Measurements from ENCODE around the gene SDE2. TPM values are rescaled to one million over a fixed set of nuclear protein-coding genes. Genes with fewer than 3 reads are reported as not detected.

The SDE2 gene
- total and polyA plus RNA-seq, 2 of the 8 experiments (the other 6 are each of a cell fraction or from before 2014, with no cell fraction given): 8.5 to 16.7 TPM

GRCh38 chr1:225954753-225955152 is 44.4 kb downstream of the SDE2 start:
- Histone ChIP-seq H4K91ac (replicated peaks; ENCODE audit: insufficient read length, low read length) (no peak overlapping the region), H3K56ac (replicated peaks; ENCODE audit: insufficient read length, low read depth, low read length) (no peak overlapping the region), H2AFZ (ENCODE audit: low read length) (no peak overlapping the region), H2BK20ac (ENCODE audit: low read length) (no peak overlapping the region), H3K79me2 (ENCODE audit: control insufficient read depth in 1 of 2, insufficient read depth in 2 of 2, low read length in 2 of 2) (no peaks in the 10 kb centered on the region), H3K14ac (ENCODE audit: insufficient read length) (no peak overlapping the region), H4K20me1 (replicated peaks in 1 of 2; ENCODE audit: control insufficient read depth in 1 of 2, insufficient read depth in 2 of 2, low read length in 2 of 2) (no peaks in the 10 kb centered on the region), H2AK5ac (ENCODE audit: low read depth, low read length) (no peak overlapping the region), H3K4me3 (ENCODE audit: extremely low read depth in 1 of 4, insufficient read depth in 2 of 4, low read depth in 3 of 4, low read length in 4 of 4) (no peak overlapping the region), H3K9me3 (ENCODE audit: insufficient read depth in 2 of 2, low read depth in 1 of 2, low read length in 1 of 2) (no peaks in the 10 kb centered on the region), H3K36me3 (ENCODE audit: control insufficient read depth in 2 of 4, insufficient read depth in 4 of 4, low read length in 3 of 4) (no peaks in the 10 kb centered on the region), H3K79me1 (ENCODE audit: low read depth, low read length) (no peaks in the 10 kb centered on the region), H3K27me3 (replicated peaks in 1 of 4; ENCODE audit: control insufficient read depth in 3 of 4, extremely low read depth in 1 of 4, insufficient read depth in 3 of 4, low read length in 3 of 4) (peaks cover 0 to 3% (median 3%) of the 10 kb centered on the region in 4 experiments; a peak in 3 of 7 replicates), H2BK120ac (replicated peaks; ENCODE audit: low read depth, low read length) (no peak overlapping the region), H3K4me2 (ENCODE audit: insufficient read depth in 1 of 2, low read depth in 2 of 2, low read length in 2 of 2) (no peak overlapping the region), H4K5ac (ENCODE audit: insufficient read length, low read depth, low read length) (no peak overlapping the region), H3K4me1 (replicated peaks in 1 of 4; ENCODE audit: control insufficient read depth in 3 of 4, insufficient read depth in 4 of 4, low read length in 3 of 4) (peaks cover 0 to 6% (median 3%) of the 10 kb centered on the region in 4 experiments; a peak in 6 of 7 replicates), H3K9ac (replicated peaks in 1 of 4; ENCODE audit: extremely low read depth in 1 of 4, low read depth in 3 of 4, low read length in 3 of 4) (no peak overlapping the region), H3K18ac (ENCODE audit: extremely low read depth, low read length) (no peak overlapping the region), H2BK15ac (ENCODE audit: low read length) (no peak overlapping the region), H3K23ac (ENCODE audit: insufficient read length) (no peak overlapping the region), H3K23me2 (ENCODE audit: low read depth, low read length) (no peaks in the 10 kb centered on the region), H4K8ac (ENCODE audit: extremely low read depth, insufficient read depth, low read length) (no peak overlapping the region), H2BK5ac (ENCODE audit: low read depth, low read length) (no peak overlapping the region), H2BK12ac (ENCODE audit: low read depth, low read length) (no peak overlapping the region), H3K4ac (replicated peaks; ENCODE audit: insufficient read length, low read depth, low read length) (no peak overlapping the region), H3K27ac (ENCODE audit: low read depth, low read length) (no peak overlapping the region)
- DNase-seq (ENCODE audit: low read depth in 1 of 2, low spot score in 2 of 2) (no peak), FAIRE-seq (no peak)
- WGBS, 2 experiments (ENCODE audit: extremely low coverage in 1 of 2, insufficient coverage in 1 of 2, insufficient read length in 1 of 2, insufficient replicate concordance in 2 of 2, low coverage in 1 of 2, low lambda C conversion rate in 2 of 2, missing lambda C conversion rate in 1 of 2): 100% methylated on average over 1 of the region's 1 CpG; no CpG with 5 or more reads in 1 of the 2 experiments
- POLR2A ChIA-PET (ENCODE audit: partially characterized antibody): interaction anchor here (1.6 kb wide), 1 partner anchor 18 kb away, joined by 4 read pairs; no protein-coding TSS in a partner anchor
- CTCF ChIA-PET (ENCODE audit: partially characterized antibody): interaction anchor here (0.7 to 1.6 kb wide), 5 partner anchors 8 to 109 kb away, joined by 4 to 6 read pairs (median 4); no protein-coding TSS in a partner anchor
- no peak for TF ChIP-seq NRF1 (IDR thresholded peaks at IDR 0.05; ENCODE audit: low read depth, low read length)
- no peak for TF ChIP-seq TBP (IDR thresholded peaks at IDR 0.05; ENCODE audit: low read depth, low read length)
- no peak for TF ChIP-seq HDAC6 (IDR thresholded peaks at IDR 0.05; ENCODE audit: low read depth, low read length)
- no peak for TF ChIP-seq JUND (IDR thresholded peaks at IDR 0.05; ENCODE audit: low read length)
- TF ChIP-seq, protein P1, sequence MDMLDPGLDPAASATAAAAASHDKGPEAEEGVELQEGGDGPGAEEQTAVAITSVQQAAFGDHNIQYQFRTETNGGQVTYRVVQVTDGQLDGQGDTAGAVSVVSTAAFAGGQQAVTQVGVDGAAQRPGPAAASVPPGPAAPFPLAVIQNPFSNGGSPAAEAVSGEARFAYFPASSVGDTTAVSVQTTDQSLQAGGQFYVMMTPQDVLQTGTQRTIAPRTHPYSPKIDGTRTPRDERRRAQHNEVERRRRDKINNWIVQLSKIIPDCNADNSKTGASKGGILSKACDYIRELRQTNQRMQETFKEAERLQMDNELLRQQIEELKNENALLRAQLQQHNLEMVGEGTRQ (IDR thresholded peaks at IDR 0.05; ENCODE audit: low read length): no peak
- TF ChIP-seq KDM1A (IDR thresholded peaks at IDR 0.05; ENCODE audit: borderline replicate concordance, low read length): no peak
- TF ChIP-seq JUN (IDR thresholded peaks at IDR 0.05; ENCODE audit: low read depth, low read length): no peak

Measured in H1 (cell line).